ENCODE measurements around the gene TPCN2. TPM values are rescaled to one million over a fixed set of nuclear protein-coding genes. Genes with fewer than 3 reads are reported as not detected.

The TPCN2 gene
- total and polyA plus RNA-seq, 2 of the 4 experiments (the other 2 are of a cell fraction), result 3.4 to 8.0 TPM

- no peak overlapping the region for H3K4me3 ChIP-seq (ENCODE audit: insufficient read depth, low read depth, low read length)
- H3K27ac ChIP-seq (ENCODE audit: insufficient read depth, low read length), result no peak overlapping the region
- in situ Hi-C loops (cut with MboI; ENCODE audit: low sequenced_read_pairs) (loop anchor here (5.0 kb wide), 1 partner anchor 77 kb away; no protein-coding TSS in a partner anchor), dilution Hi-C loops (cut with HindIII; ENCODE audit: low sequenced_read_pairs, unreplicated experiment) (no loop called here), intact Hi-C loops (cut with micrococcal nuclease) (no loop called here)
- H4K5ac ChIP-seq (ENCODE audit: low read depth, low read length), result no peak overlapping the region
- H2AK5ac ChIP-seq (ENCODE audit: low read depth, low read length), result no peak overlapping the region
- H4K91ac ChIP-seq (ENCODE audit: insufficient read depth, low read depth, low read length), result no peak overlapping the region
- no peak overlapping the region for H3K23ac ChIP-seq (ENCODE audit: low read depth, low read length)
- H2AK9ac ChIP-seq (replicated peaks; ENCODE audit: low read depth, low read length, poor library complexity), result peak overlapping the region; percentile 86
- H4K20me1 ChIP-seq (ENCODE audit: insufficient read depth, low read length), result peaks cover 8% of the 10 kb centered on the region
- H3K4me2 ChIP-seq (ENCODE audit: low read depth, low read length), result no peak overlapping the region
- POLR2A ChIA-PET (ENCODE audit: unreplicated experiment), result no interaction called here
- H3K36me3 ChIP-seq (ENCODE audit: control insufficient read depth, insufficient read depth, low read length), result peaks cover 46% of the 10 kb centered on the region
- H3K27me3 ChIP-seq (ENCODE audit: control insufficient read depth, insufficient read depth, low read length), result no peaks in the 10 kb centered on the region
- H3K9ac ChIP-seq (ENCODE audit: low read depth, low read length), result no peak overlapping the region
- TF ChIP-seq MAFK (IDR thresholded peaks at IDR 0.05; ENCODE audit: low read depth, low read length) (no peak), NFE2L2 (IDR thresholded peaks at IDR 0.05; ENCODE audit: low read depth, low read length) (no peak), RCOR1 (IDR thresholded peaks at IDR 0.05; ENCODE audit: insufficient replicate concordance, low read length) (no peak)
- H2BK5ac ChIP-seq (ENCODE audit: low read depth, low read length, poor library complexity, severe bottlenecking), result no peak overlapping the region
- 96% methylated on average over 25 of the region's 27 CpGs; no CpG with 5 or more reads in 1 of the 2 experiments for WGBS, 2 experiments (ENCODE audit: extremely low coverage in 2 of 2, insufficient read length in 1 of 2)
- H3K4me1 ChIP-seq (ENCODE audit: control insufficient read depth, insufficient read depth, low read length), result peaks cover 45% of the 10 kb centered on the region
- no peak overlapping the region for H4K8ac ChIP-seq (ENCODE audit: low read depth in 2 of 2, low read length in 2 of 2)
- H3K9me1 ChIP-seq (ENCODE audit: insufficient read depth, low read length), result peaks cover 24% of the 10 kb centered on the region
- H3K4ac ChIP-seq (ENCODE audit: low read depth, low read length), result no peak overlapping the region
- no peak overlapping the region for H2BK15ac ChIP-seq (ENCODE audit: low read depth, low read length)
- no peak for ATAC-seq (ENCODE audit: low read depth)
- BruUV-seq (replicated peaks), result no TSS peak
- H3K14ac ChIP-seq (replicated peaks; ENCODE audit: low read depth, low read length), result no peak overlapping the region
- H3K18ac ChIP-seq (ENCODE audit: low read depth, low read length), result no peak overlapping the region
- H3K9me3 ChIP-seq (ENCODE audit: control insufficient read depth, insufficient read depth, low read length), result no peaks in the 10 kb centered on the region
- H2AFZ ChIP-seq (replicated peaks; ENCODE audit: low read length, poor library complexity), result no peak overlapping the region
- CTCF ChIA-PET, result no interaction called here
- peaks cover 15 to 50% of the 10 kb centered on the region in 2 experiments for H3K79me1 ChIP-seq (ENCODE audit: low read depth in 1 of 2, low read length in 2 of 2)
- no peak for DNase-seq
- no peak overlapping the region for H2BK120ac ChIP-seq (ENCODE audit: low read depth, low read length)
- H3K56ac ChIP-seq (ENCODE audit: extremely low read depth, insufficient read depth, low read length), result no peak overlapping the region
- H2BK20ac ChIP-seq (ENCODE audit: low read depth, low read length), result no peak overlapping the region
Measured at GRCh38 chr11:69005183-69005630, 43.5 kb upstream of the TPCN2 start.

All from IMR-90 (cell line).